HG03460 (cell line): Measurements from ENCODE around the gene EVL.

Experiments
- ATAC-seq: cut with Tn5 transposase; IDR thresholded peaks from one replicate; pipeline ENCODE4 v1.9.1; 2021; ENCODE audit not compliant: unreplicated experiment

Gene EVL

GRCh38 chr14:100065942-100066574 lies 836 bp downstream of the EVL start:
- peak; percentile 37 for ATAC-seq

GRCh38 chr14:100066962-100067361 lies 1.7 kb downstream of the EVL start:
- ATAC-seq, result no peak

- no peak for ATAC-seq
These were observed 2.3 kb downstream of the EVL start for GRCh38 chr14:100067481-100067880.

DNA sequence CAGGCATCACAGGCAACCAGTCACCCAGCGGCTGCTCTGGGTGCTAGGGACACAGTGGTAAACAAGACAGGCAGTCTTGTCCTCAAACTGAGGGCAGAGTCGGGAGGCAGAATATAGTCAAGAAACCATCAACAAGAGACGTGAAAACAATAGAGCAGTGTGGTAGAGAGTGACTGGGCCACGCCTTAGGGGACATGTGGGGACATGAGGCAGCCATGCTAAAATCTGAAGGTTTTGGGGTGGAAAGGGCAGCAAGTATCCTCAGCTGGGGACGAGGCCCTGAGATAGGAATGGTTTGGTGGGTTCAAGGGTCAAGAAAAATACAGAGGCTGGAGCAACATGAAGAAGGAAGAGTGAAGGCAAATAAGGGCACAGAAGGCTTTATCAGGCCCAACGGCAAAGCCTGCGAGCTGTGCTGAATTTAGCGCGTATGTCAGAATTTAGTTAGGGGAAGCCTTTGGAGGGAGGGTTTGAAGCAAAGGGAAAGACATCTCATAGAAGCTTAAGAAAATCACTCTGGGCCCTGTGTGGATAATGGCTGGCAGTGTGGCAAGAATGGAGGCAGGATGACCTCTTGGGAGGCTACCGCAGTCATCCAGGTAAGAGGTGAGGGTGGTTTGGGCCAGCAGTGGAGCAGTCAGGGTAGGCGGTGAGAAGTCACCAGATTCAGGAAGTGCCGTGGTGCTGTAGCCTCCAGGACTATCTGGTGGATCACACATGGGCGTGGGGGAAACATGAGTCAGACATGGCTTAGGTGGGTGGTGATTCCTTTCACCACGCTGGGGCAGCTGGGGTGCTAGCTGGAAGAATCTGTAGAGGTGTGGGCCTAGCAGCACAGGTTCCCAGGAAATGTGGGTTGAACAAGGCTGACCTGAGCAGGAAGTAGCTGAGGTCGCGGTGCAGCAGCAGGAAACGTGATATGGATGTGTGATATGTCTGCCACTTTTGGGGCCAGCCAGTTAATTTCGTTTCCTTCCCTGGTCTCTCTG lies 3.0 kb downstream of the EVL start:
- ATAC-seq, result peak; percentile 33

- no peak for ATAC-seq
These were observed 4.1 kb downstream of the EVL start for GRCh38 chr14:100069161-100069800.

DNA sequence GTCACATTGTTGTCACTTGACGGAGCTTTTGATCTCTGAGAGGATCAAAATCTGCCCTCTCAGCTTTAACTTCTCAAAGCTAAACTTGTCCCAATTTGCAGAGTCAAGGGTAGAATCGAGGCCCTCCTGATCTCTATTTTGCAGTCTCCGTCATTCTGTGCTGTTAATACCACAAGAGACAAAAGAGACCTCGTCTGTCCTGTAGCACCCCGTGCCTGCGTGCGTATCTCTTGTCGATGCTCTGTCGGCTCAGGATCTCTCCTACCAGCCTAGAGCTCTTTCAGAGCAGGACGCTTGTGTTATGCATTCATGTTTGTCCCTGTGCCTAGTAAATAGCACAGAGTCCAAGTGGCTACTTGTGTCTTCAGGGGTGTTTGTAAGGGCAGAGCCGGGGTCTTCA lies 5.1 kb downstream of the EVL start:
- no peak for ATAC-seq

DNA sequence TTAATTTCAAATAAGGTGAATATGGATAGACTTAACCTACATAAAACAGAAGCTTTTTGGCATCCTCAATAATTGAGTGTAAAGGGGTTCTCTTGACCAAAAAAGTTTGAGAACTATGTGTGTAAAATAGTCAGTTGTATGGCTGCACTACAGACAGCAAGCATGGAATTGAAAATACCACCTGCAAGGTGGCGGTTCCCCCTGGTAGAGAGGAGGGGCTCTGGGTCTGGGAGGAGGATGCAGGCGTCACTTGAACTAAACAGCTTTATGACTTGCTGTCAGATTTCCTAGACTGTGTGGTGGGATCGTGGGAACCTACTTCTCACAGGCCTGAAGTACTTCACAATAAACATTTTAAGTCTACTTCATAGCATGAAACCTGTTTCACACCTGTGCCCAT lies 6.3 kb downstream of the EVL start:
- ATAC-seq, result no peak

DNA sequence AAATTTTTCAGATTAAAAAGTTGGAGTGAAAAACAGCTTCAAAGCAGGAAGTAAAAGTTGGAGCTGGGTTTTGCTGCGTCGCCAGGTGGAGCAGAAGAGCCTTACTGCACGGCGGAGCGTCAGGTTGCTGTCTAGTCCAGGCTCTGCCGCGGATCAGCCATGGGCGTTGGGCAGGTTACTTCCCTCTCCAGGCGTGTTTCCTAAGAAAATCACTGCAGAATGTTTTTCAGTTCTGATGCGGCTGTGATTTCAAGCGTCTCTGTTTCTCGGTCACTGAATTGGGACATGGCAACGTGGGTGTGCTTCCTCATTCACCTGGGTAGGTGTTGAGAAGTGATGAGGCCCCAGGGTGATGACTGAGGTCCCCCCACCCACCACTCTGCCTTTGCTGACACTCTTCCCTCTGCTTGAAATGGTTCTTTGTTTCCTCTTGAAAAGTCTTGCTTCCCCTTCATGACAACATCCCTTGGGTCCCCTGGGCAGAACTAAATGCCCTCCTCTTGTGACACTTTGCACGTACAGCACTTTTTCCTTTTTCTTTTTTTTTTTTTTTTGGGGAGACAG lies 7.6 kb downstream of the EVL start:
- ATAC-seq, result no peak

DNA sequence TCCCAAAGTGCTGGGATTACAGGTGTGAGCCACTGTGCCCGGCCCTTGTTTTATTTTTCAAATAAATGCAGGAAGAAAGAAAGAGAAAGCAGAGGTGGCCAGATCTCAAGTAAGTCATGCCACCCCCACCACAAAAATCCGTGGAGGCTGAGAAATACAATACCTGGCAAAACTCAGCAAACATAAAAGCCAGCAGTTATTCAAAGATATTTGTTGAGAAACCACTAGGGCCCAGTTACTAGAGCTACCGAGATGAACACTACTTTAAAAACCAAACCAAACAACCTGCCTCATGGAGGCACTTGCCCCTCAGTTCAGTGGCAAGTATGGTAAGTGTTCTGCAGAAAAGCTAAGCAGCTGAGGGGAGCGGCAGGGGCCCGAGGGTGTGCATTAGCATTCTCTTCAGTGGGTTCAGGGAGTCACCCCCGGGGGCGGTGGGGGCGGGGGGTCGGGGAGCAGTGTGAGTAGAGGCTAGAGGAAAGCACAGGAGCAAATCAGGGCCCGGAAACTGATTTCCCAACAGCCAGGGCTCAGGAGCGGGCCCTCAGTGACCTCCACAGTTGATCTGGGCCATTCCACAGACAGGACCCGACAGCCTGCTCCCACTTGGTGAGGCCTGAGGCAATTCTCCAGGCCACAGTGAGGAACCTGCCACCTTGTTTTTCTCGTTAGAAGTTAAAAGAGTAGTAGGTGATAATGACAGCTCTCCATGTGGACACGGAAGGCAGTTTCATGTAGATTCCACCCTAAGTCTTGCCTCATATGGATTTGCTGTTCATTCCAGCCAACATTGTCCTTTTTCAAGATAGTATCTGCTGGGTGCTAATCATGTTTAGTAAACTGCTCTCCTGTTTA lies 8.6 kb downstream of the EVL start:
- no peak for ATAC-seq

DNA sequence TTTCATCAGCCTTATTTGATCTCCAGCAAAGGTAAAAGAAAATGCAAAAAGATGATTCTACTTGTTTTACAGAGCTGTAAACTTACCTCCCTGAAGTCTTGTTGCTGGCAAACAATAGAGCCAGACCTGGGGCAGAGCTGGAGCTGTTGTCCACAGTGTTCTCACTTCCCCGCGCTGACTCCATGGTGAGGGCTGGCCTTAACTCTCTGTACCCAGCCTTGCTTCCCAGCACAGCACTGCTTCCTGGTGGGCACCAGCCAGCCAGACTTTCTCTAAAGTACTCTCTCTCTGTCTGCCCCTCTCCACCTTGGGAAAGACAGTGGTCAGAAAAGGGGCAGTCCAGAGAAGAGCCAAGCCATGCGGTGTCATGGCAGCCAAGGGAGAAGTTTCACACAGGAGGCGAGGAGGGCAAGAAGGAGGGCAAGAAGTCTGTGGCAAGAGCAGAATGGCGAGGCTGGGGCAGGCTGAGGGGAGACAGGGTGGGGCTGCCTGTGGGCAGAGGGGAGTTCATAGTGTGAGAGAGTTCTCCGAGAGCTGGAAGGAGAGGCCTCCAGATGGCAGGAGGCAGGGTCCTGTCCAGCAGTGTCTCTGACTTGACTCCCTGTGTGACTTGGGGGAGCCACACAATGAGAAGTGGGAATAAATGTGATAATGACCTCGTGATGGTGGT lies 9.3 kb downstream of the EVL start:
- ATAC-seq, result no peak

- no peak for ATAC-seq
These were observed 10.5 kb downstream of the EVL start for GRCh38 chr14:100075681-100076080.

DNA sequence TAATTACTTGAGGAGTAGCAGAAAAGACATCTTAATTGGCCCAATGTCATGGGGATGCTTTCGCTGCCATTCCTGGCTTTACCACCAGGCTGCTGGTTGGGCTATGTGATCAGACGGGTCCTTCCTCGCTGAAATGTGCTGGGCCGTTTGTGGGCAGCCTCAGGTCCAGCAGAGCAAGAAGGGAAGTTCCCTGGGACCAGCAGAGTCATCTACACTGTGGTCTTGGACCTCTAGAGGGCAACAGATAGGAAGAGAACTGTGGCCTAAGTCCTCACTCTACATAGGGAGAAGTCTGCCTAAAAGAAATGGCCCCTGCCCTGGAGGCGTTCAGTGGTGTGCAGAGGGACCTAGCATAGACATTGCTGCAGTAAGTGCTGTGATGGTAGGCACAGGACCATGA lies 10.9 kb downstream of the EVL start:
- no peak for ATAC-seq

DNA sequence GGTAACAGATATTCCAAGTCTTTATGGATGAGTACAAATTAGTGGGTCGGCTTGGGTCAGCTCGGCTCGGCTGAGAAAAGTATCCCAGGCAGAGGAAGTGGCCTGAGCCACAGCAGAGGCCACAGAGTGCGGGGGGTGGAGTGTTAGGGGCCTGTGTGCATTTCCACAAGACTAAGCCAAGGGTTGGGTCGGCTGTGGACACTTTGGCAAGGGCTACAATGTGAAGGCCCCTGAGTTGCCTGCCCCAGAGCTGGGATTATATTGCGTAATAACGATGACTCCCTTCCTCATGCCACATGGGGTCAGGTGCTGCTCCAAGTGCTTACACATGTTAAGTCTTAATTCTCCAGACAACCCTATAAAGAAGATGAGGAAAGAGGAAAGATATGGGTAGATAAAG lies 11.4 kb downstream of the EVL start:
- ATAC-seq, result no peak

DNA sequence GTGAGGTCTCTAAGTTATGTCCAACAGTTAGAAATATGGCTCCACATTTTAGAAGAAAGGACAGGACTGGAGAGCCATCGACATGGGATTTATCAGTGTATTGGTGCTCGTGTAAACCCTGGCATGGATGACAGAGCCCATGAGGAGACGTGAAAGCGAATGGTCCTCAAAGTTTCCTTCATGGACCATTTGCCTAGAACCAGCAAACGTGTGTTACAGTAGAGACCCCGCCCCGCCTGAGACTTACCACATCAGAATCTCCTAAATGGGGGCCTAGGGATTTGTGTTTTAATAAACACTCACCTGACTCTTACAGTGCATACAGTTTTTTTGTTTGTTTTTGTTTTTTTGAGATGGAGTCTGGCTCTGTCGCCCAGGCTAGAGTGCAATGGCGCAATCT lies 12.2 kb downstream of the EVL start:
- no peak for ATAC-seq

- ATAC-seq, result no peak
These were observed 13.1 kb downstream of the EVL start for GRCh38 chr14:100078216-100078803.

- peak; percentile 79 for ATAC-seq
These were observed 13.9 kb downstream of the EVL start for GRCh38 chr14:100078997-100079725.

DNA sequence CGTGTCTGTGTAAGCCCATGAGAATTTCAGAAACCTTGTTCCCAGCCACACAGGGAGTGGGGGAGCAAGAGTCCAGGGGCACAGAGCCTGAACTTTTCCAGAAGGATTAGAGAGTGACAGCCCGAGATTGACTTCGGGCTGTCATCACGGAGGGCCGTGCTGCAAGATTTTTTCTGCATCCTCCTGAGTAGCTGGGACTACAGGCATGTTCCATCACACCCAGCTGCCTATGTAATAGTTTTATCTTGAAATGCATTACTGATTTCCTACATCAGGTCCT lies 14.4 kb downstream of the EVL start:
- ATAC-seq, result no peak

DNA sequence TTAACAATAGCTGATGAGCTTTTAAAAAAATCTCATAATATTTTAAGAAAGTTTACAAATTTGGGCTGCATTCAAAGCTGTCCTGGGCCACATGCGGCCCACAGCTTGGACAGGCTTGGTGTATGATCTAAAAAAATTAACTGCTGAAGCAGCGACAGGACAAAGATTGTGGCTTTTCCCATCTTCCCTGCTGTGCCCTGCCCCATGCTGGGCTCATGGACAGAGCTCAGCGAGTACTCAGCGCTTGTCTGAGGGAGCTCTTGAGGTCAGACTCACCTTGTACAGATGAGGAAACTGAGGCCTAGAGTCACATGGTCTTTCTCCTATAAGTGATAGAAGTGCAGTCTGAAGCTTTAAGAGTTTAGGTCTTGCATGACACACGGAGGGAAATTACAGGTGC lies 15.0 kb downstream of the EVL start:
- no peak for ATAC-seq

DNA sequence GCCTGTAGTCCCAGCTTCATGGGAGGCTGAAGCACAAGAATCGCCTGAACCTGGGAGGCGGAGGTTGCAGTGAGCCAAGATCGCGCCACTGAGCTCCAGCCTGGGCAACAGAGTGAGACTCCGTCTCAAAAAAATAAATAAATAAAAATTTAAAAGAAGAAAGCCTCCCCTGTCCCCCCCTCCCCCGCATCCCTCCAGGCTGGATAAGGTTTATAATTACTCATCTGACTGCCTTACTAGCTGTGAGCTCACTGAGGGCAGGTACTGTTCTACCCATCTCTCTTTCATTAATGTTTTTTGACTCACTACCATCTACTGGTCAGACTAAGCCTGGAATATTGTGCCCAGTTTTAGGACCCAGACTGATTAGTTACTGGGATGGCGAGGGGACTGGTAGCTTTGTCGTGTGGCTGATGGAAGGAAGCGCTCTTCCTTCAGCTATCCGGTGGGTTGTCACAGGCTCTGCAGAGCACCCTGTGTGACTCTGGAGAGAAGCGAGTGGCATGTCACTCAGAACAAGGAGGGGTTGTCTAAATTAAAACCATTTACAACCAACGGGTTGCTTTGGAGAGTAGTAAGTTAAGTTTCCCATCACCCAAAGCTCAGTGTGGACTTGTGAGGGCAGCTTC lies 16.9 kb downstream of the EVL start:
- ATAC-seq, result no peak
